ENCODE measurements around the gene HYOU1. TPM values are rescaled to one million over a fixed set of nuclear protein-coding genes. Genes with fewer than 3 reads are reported as not detected.
"Not testable (repeated sequence)": the region's sequence is repeated elsewhere in the genome, so short reads cannot be mapped to it uniquely, and the experiment has no call there.

The HYOU1 gene
- total RNA-seq, 6 donors from 2014 or later: 33.5 to 202 (median 72.7) TPM

- Histone ChIP-seq H3K36me3 (peaks cover 11 to 62% (median 31%) of the 10 kb centered on the region in 4 donors), H3K27ac (peak overlapping the region in 3 of 4 donors; percentile 93 to 97 (median 93)), H3K9me3 (no peaks in the 10 kb centered on the region), H3K4me1 (peaks cover 39 to 47% (median 45%) of the 10 kb centered on the region in 4 donors), H3K27me3 (no peaks in the 10 kb centered on the region), H3K4me3 (peak overlapping the region in 2 of 4 donors; percentile 84 to 97)
- DNase-seq (no peak), ATAC-seq (ENCODE audit: low FRiP score in 2 of 2) (no peak)
- 35 to 58% methylated on average over 2 of the region's 2 CpGs for WGBS, 2 donors
- TF ChIP-seq POLR2AphosphoS5 (IDR thresholded peaks at IDR 0.05) (no peak), EP300 (IDR thresholded peaks at IDR 0.05) (no peak), CTCF (IDR thresholded peaks at IDR 0.05) (no peak), POLR2A (IDR thresholded peaks at IDR 0.05) (no peak)
Measured at GRCh38 chr11:119019996-119020395, 37.0 kb downstream of the HYOU1 start.

GRCh38 chr11:119018074-119018938, 38.7 kb downstream of the HYOU1 start, which contains the start of the genes RPS25 and TRAPPC4:
Gene RPS25, minus strand, starts transcription at chr11:119018343. Its CDS starts 59 bp downstream, at chr11:119018284.
Gene TRAPPC4, plus strand, starts transcription at chr11:119018766. Its CDS starts 30 bp downstream, at chr11:119018796.
- DNase-seq (peak; percentile 95 to 97), ATAC-seq (ENCODE audit: low FRiP score in 2 of 2) (peak; percentile 97 to 98)
- Histone ChIP-seq H3K36me3 (peaks cover 21 to 61% (median 39%) of the 10 kb centered on the region in 4 donors), H3K4me3 (peak within 1 kb of the TSS; percentile 75 to 97 (median 82)), H3K27ac (peak within 1 kb of the TSS; percentile 93 to 100 (median 95)), H3K4me1 (peaks cover 39 to 42% (median 40%) of the 10 kb centered on the region in 4 donors), H3K9me3 (no peaks in the 10 kb centered on the region), H3K27me3 (no peaks in the 10 kb centered on the region)
- TF ChIP-seq POLR2A (IDR thresholded peaks at IDR 0.05) (peak in 3 of 4 donors; percentile 55 to 80 (median 62)), POLR2AphosphoS5 (IDR thresholded peaks at IDR 0.05) (peak; percentile 81 to 96), EP300 (IDR thresholded peaks at IDR 0.05) (no peak), CTCF (IDR thresholded peaks at IDR 0.05) (no peak)
- WGBS, 2 donors: 0 to 1% methylated on average over 40 to 61 of the region's 63 CpGs

GRCh38 chr11:119017377-119017776, 39.6 kb downstream of the HYOU1 start:
- H3K27ac ChIP-seq: peak overlapping the region; percentile 93 to 100 (median 95)
- peaks cover 21 to 60% (median 42%) of the 10 kb centered on the region in 4 donors for H3K36me3 ChIP-seq
- not testable (repeated sequence) for DNase-seq; ATAC-seq (ENCODE audit: low FRiP score in 2 of 2); H3K9me3 ChIP-seq; H3K27me3 ChIP-seq
- H3K4me1 ChIP-seq: peaks cover 39 to 42% (median 39%) of the 10 kb centered on the region in 4 donors
- WGBS, 2 donors: 3 to 5% methylated on average over 10 of the region's 10 CpGs
- peak overlapping the region; percentile 75 to 97 (median 82) for H3K4me3 ChIP-seq

GRCh38 chr11:119016216-119017009, 40.6 kb downstream of the HYOU1 start:
- H3K27me3 ChIP-seq: no peaks in the 10 kb centered on the region
- H3K36me3 ChIP-seq: peaks cover 21 to 60% (median 42%) of the 10 kb centered on the region in 4 donors
- TF ChIP-seq POLR2AphosphoS5 (IDR thresholded peaks at IDR 0.05) (no peak), POLR2A (IDR thresholded peaks at IDR 0.05) (no peak), EP300 (IDR thresholded peaks at IDR 0.05) (no peak), CTCF (IDR thresholded peaks at IDR 0.05) (no peak)
- H3K27ac ChIP-seq: peak overlapping the region in 2 of 4 donors; percentile 93 to 97
- ATAC-seq (ENCODE audit: low FRiP score in 2 of 2): no peak
- peaks cover 35 to 39% (median 38%) of the 10 kb centered on the region in 4 donors for H3K4me1 ChIP-seq
- no peak for DNase-seq
- peak overlapping the region in 1 of 4 donors; percentile 84 for H3K4me3 ChIP-seq
- 77 to 82% methylated on average over 13 to 14 of the region's 14 CpGs for WGBS, 2 donors
- H3K9me3 ChIP-seq: no peaks in the 10 kb centered on the region
